Measurements from ENCODE around the gene NCKAP5. TPM values are rescaled to one million over a fixed set of nuclear protein-coding genes. Genes with fewer than 3 reads are reported as not detected.
A peak's percentile ranks its signal among the peaks of the same experiment; 100 is the strongest.

Gene NCKAP5
- total and polyA plus RNA-seq, 2 experiments from 2014 or later: 0.21 to 0.31 TPM

GRCh38 chr2:133461484-133461883 lies 106.8 kb downstream of the NCKAP5 start:
- H3K4me1 ChIP-seq (ENCODE audit: low read depth): no peaks in the 10 kb centered on the region
- DNase-seq (ENCODE audit: low read depth in 1 of 2, low spot score in 1 of 2): no peak
- no peak overlapping the region for H3K4me3 ChIP-seq
- no peaks in the 10 kb centered on the region for H3K9me3 ChIP-seq (ENCODE audit: low read depth)
- no peak for TF ChIP-seq CTCF (IDR thresholded peaks at IDR 0.05; ENCODE audit: low read depth, low read length)
- H3K36me3 ChIP-seq: no peaks in the 10 kb centered on the region
- no peak overlapping the region for H3K27ac ChIP-seq
- H3K27me3 ChIP-seq: no peaks in the 10 kb centered on the region

GRCh38 chr2:133459590-133459989 lies 108.7 kb downstream of the NCKAP5 start:
- Histone ChIP-seq H3K36me3 (no peaks in the 10 kb centered on the region), H3K4me3 (no peak overlapping the region), H3K27ac (no peak overlapping the region), H3K4me1 (ENCODE audit: low read depth) (no peaks in the 10 kb centered on the region), H3K27me3 (no peaks in the 10 kb centered on the region), H3K9me3 (ENCODE audit: low read depth) (no peaks in the 10 kb centered on the region)
- no peak for TF ChIP-seq CTCF (IDR thresholded peaks at IDR 0.05; ENCODE audit: low read depth, low read length)
- DNase-seq (ENCODE audit: low read depth in 1 of 2, low spot score in 1 of 2): no peak

- Histone ChIP-seq H3K4me3 (no peak overlapping the region), H3K27ac (no peak overlapping the region), H3K27me3 (no peaks in the 10 kb centered on the region), H3K4me1 (ENCODE audit: low read depth) (no peaks in the 10 kb centered on the region), H3K9me3 (ENCODE audit: low read depth) (no peaks in the 10 kb centered on the region), H3K36me3 (no peaks in the 10 kb centered on the region)
- DNase-seq (ENCODE audit: low read depth in 1 of 2, low spot score in 1 of 2): peak in 1 of 2 donors; percentile 20
- TF ChIP-seq CTCF (IDR thresholded peaks at IDR 0.05; ENCODE audit: low read depth, low read length): no peak
Observed at GRCh38 chr2:133458280-133458679, 110.0 kb downstream of the NCKAP5 start.

GRCh38 chr2:133457861-133458260 lies 110.4 kb downstream of the NCKAP5 start:
- H3K9me3 ChIP-seq (ENCODE audit: low read depth): no peaks in the 10 kb centered on the region
- no peak for DNase-seq (ENCODE audit: low read depth in 1 of 2, low spot score in 1 of 2)
- no peak overlapping the region for H3K4me3 ChIP-seq
- H3K36me3 ChIP-seq: no peaks in the 10 kb centered on the region
- no peak for TF ChIP-seq CTCF (IDR thresholded peaks at IDR 0.05; ENCODE audit: low read depth, low read length)
- H3K4me1 ChIP-seq (ENCODE audit: low read depth): no peaks in the 10 kb centered on the region
- no peak overlapping the region for H3K27ac ChIP-seq
- H3K27me3 ChIP-seq: no peaks in the 10 kb centered on the region

GRCh38 chr2:133456971-133457370 lies 111.3 kb downstream of the NCKAP5 start:
- Histone ChIP-seq H3K4me3 (no peak overlapping the region), H3K27me3 (no peaks in the 10 kb centered on the region), H3K9me3 (ENCODE audit: low read depth) (no peaks in the 10 kb centered on the region), H3K36me3 (no peaks in the 10 kb centered on the region), H3K4me1 (ENCODE audit: low read depth) (no peaks in the 10 kb centered on the region), H3K27ac (no peak overlapping the region)
- TF ChIP-seq CTCF (IDR thresholded peaks at IDR 0.05; ENCODE audit: low read depth, low read length): no peak
- no peak for DNase-seq (ENCODE audit: low read depth in 1 of 2, low spot score in 1 of 2)

GRCh38 chr2:133456156-133456555 lies 112.1 kb downstream of the NCKAP5 start:
- Histone ChIP-seq H3K4me1 (ENCODE audit: low read depth) (no peaks in the 10 kb centered on the region), H3K36me3 (no peaks in the 10 kb centered on the region), H3K9me3 (ENCODE audit: low read depth) (no peaks in the 10 kb centered on the region), H3K27ac (no peak overlapping the region), H3K4me3 (no peak overlapping the region), H3K27me3 (no peaks in the 10 kb centered on the region)
- no peak for DNase-seq (ENCODE audit: low read depth in 1 of 2, low spot score in 1 of 2)
- no peak for TF ChIP-seq CTCF (IDR thresholded peaks at IDR 0.05; ENCODE audit: low read depth, low read length)

Measured in cardiac muscle cell (in vitro differentiated cells and primary cell).